IMR-90 (cell line): ENCODE data around the gene KIF4B. TPM values are rescaled to one million over a fixed set of nuclear protein-coding genes. Genes with fewer than 3 reads are reported as not detected.
"Not testable (repeated sequence)": the region's sequence is repeated elsewhere in the genome, so short reads cannot be mapped to it uniquely, and the experiment has no call there.

ENCODE experiments used
- ATAC-seq: fragments of 200-7000 bp; cut with Tn5 transposase; 2 replicates; pipeline ENCODE4 v1.9.1; 2020; ENCODE audit warnings: low read depth, mild to moderate bottlenecking, moderate library complexity
- BruUV-seq: library from RNA; stranded (reverse); fragments of 400-500 nt; replicated peaks from 2 replicates; lab custom pipeline; 2021; lab: Mats Ljungman, UMichigan
- CTCF ChIA-PET: fragments of 300-600 bp; formaldehyde crosslinking; extraction: SDS; loops from one replicate; lab custom pipeline; 2021; ENCODE audit warnings: antibody characterized with exemption; lab: Yijun Ruan, JAX
- POLR2A ChIA-PET: fragments of 300-600 bp; sonication (Branson Sonifier 250); formaldehyde crosslinking; loops from one replicate; lab custom pipeline; 2022; ENCODE audit warnings: antibody characterized with exemption; ENCODE audit not compliant: unreplicated experiment; lab: Charles Lee
- DNase-seq: peaks from one replicate; pipeline ENCODE4 v3.0.0; 2013
- H2AFZ ChIP-seq: replicated peaks from 2 replicates; pipeline ENCODE3; 2013; ENCODE audit warnings: low read length, mild to moderate bottlenecking; ENCODE audit not compliant: poor library complexity
- H2AK5ac ChIP-seq: 2 replicates; pipeline ENCODE4 v1.6.1; 2013; ENCODE audit warnings: low read depth, low read length, inconsistent platforms
- H2AK9ac ChIP-seq: replicated peaks from 2 replicates; pipeline ENCODE3; 2013; ENCODE audit warnings: mild to moderate bottlenecking, low read depth, low read length, moderate library complexity; ENCODE audit not compliant: poor library complexity
- H2BK120ac ChIP-seq: 2 replicates; pipeline ENCODE4 v1.6.1; 2013; ENCODE audit warnings: low read depth, low read length, inconsistent platforms
- H2BK15ac ChIP-seq: 3 replicates; pipeline ENCODE4 v1.6.1; 2013; ENCODE audit warnings: low read depth, low read length, inconsistent platforms
- H2BK20ac ChIP-seq: 2 replicates; pipeline ENCODE4 v1.6.1; 2013; ENCODE audit warnings: low read depth, mild to moderate bottlenecking, inconsistent platforms, low read length, moderate library complexity
- H2BK5ac ChIP-seq: 2 replicates; pipeline ENCODE4 v1.6.1; 2013; ENCODE audit warnings: mild to moderate bottlenecking, low read depth, low read length, inconsistent platforms; ENCODE audit not compliant: poor library complexity, severe bottlenecking
- H3K14ac ChIP-seq: replicated peaks from 2 replicates; pipeline ENCODE4 v1.6.1; 2013; ENCODE audit warnings: low read depth, low read length, inconsistent platforms
- H3K18ac ChIP-seq: 2 replicates; pipeline ENCODE4 v1.6.1; 2013; ENCODE audit warnings: low read depth, low read length, control low read depth
- H3K23ac ChIP-seq: 2 replicates; pipeline ENCODE4 v1.6.1; 2013; ENCODE audit warnings: low read depth, low read length, inconsistent platforms
- H3K27ac ChIP-seq: 2 replicates; pipeline ENCODE4 v1.5.1; 2013; ENCODE audit warnings: mild to moderate bottlenecking, control low read depth, low read length; ENCODE audit not compliant: insufficient read depth
- H3K27me3 ChIP-seq: 2 replicates; pipeline ENCODE4 v1.6.1; 2013; ENCODE audit warnings: low read length; ENCODE audit not compliant: control insufficient read depth, insufficient read depth
- H3K36me3 ChIP-seq: 2 replicates; pipeline ENCODE4 v1.6.1; 2013; ENCODE audit warnings: low read length, mixed read lengths; ENCODE audit not compliant: control insufficient read depth, insufficient read depth
- H3K4ac ChIP-seq: 2 replicates; pipeline ENCODE4 v1.6.1; 2013; ENCODE audit warnings: low read depth, low read length, inconsistent platforms
- H3K4me1 ChIP-seq: 2 replicates; pipeline ENCODE4 v1.6.1; 2013; ENCODE audit warnings: low read length, mixed read lengths; ENCODE audit not compliant: control insufficient read depth, insufficient read depth
- H3K4me2 ChIP-seq: 2 replicates; pipeline ENCODE4 v1.6.1; 2013; ENCODE audit warnings: low read depth, mild to moderate bottlenecking, control low read depth, low read length, moderate library complexity
- H3K4me3 ChIP-seq: 2 replicates; pipeline ENCODE4 v1.5.1; 2013; ENCODE audit warnings: low read depth, mild to moderate bottlenecking, control low read depth, low read length, moderate library complexity; ENCODE audit not compliant: insufficient read depth
- H3K56ac ChIP-seq: 2 replicates; pipeline ENCODE4 v1.6.1; 2013; ENCODE audit warnings: low read length, inconsistent platforms; ENCODE audit not compliant: insufficient read depth; ENCODE audit errors: extremely low read depth
- H3K79me1 ChIP-seq, 2 experiments: 2 replicates each; pipeline ENCODE4 v1.6.1; 2013; ENCODE audit warnings: low read length in 2 of 2, inconsistent platforms in 1 of 2, low read depth in 1 of 2
- H3K9ac ChIP-seq: 2 replicates; pipeline ENCODE4 v1.6.1; 2013; ENCODE audit warnings: low read depth, low read length, control low read depth
- H3K9me1 ChIP-seq: 2 replicates; pipeline ENCODE4 v1.6.1; 2013; ENCODE audit warnings: low read length, inconsistent platforms; ENCODE audit not compliant: insufficient read depth
- H3K9me3 ChIP-seq: 2 replicates; pipeline ENCODE4 v1.6.1; 2013; ENCODE audit warnings: low read length; ENCODE audit not compliant: control insufficient read depth, insufficient read depth
- H4K20me1 ChIP-seq: 2 replicates; pipeline ENCODE4 v1.6.1; 2013; ENCODE audit warnings: low read length, inconsistent platforms; ENCODE audit not compliant: insufficient read depth
- H4K5ac ChIP-seq: 2 replicates; pipeline ENCODE4 v1.6.1; 2013; ENCODE audit warnings: mild to moderate bottlenecking, low read depth, low read length, control low read depth
- H4K8ac ChIP-seq, 2 experiments: 2 replicates each; pipeline ENCODE4 v1.6.1; 2013; ENCODE audit warnings: low read depth in 2 of 2, low read length in 2 of 2, control low read depth in 1 of 2, inconsistent platforms in 1 of 2
- H4K91ac ChIP-seq: 2 replicates; pipeline ENCODE4 v1.6.1; 2013; ENCODE audit warnings: low read depth, low read length, inconsistent platforms; ENCODE audit not compliant: insufficient read depth
- WGBS, 2 experiments: methylation state at CpG; one replicate each; pipeline versions ENCODE4 v1.1.5 to v1.1.7; 2013; ENCODE audit warnings: missing lambda C conversion rate in 2 of 2; ENCODE audit not compliant: insufficient read length in 1 of 2; ENCODE audit errors: extremely low coverage in 2 of 2; 5-methylcytosine and 5-hydroxymethylcytosine counted together
- dilution Hi-C: fragments of 300-500 bp; cut with HindIII; formaldehyde crosslinking; loops from one replicate; pipeline ENCODE4 v1.14.3; 2018; ENCODE audit warnings: low sequenced_read_pairs; ENCODE audit not compliant: unreplicated experiment
- in situ Hi-C: fragments of 300-500 bp; cut with MboI; formaldehyde crosslinking; loops from 3 replicates; pipeline ENCODE4 v1.14.3; 2019; ENCODE audit warnings: low sequenced_read_pairs, inconsistent platforms, mixed read lengths
- intact Hi-C: fragments of 100-400 bp; cut with micrococcal nuclease; formaldehyde crosslinking; loops from 2 replicates; pipeline ENCODE4 v1.10.0; 2022
- polyA plus RNA-seq, 3 experiments: library from polyadenylated mRNA; depleted of rRNA; stranded (reverse); fragments of >200 nt; gene quantifications; 2 replicates each; pipeline ENCODE4 v1.2.3, GENCODE V29; 2012; ENCODE audit warnings: low replicate concordance in 1 of 3
- total RNA-seq: library from RNA; depleted of rRNA; stranded (reverse); fragments of >200 nt; gene quantifications from 2 replicates; pipeline ENCODE4 v1.2.3, GENCODE V29; 2012

The KIF4B gene
- total and polyA plus RNA-seq, 2 of the 4 experiments (the other 2 are of a cell fraction) = under 0.01 to 0.03 TPM

DNA sequence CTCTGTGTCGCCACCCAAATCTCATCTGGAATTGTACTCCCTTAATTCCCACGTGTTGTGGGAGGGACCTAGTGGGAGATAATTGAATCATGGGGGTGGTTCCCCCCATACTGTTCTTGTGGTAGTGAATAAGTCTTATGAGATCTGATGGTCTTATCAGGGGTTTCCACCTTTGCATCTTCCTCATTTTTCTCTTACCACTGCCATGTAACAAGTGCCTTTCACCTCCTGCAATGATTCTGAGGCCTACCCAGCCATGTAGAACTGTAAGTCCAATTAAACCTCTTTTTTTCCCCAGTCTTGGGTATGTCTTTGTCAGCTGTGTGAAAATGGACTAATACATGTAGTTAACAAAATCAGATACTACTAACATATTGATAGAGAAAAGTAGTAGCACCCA is 35.3 kb upstream of the KIF4B start:
- DNase-seq, H3K18ac ChIP-seq, H2AFZ ChIP-seq, H3K4ac ChIP-seq, H4K5ac ChIP-seq, H3K36me3 ChIP-seq, H2AK5ac ChIP-seq, H4K20me1 ChIP-seq, H2BK5ac ChIP-seq, H3K9me3 ChIP-seq, H3K56ac ChIP-seq, H4K91ac ChIP-seq, H4K8ac ChIP-seq, H3K9me1 ChIP-seq, H3K27ac ChIP-seq, ATAC-seq, H3K27me3 ChIP-seq, POLR2A ChIA-PET, CTCF ChIA-PET, H3K14ac ChIP-seq, H2BK15ac ChIP-seq, H3K23ac ChIP-seq, H3K79me1 ChIP-seq, BruUV-seq, H3K4me1 ChIP-seq, H3K4me2 ChIP-seq, H3K4me3 ChIP-seq, H2AK9ac ChIP-seq, H3K9ac ChIP-seq, H2BK20ac ChIP-seq, dilution Hi-C loops, H2BK120ac ChIP-seq: not testable (repeated sequence)
- WGBS, 2 experiments = no CpG with 5 or more reads among the region's 2 CpGs
- intact Hi-C loops (loop anchor here (10.0 kb wide), 1 partner anchor 1847 kb away; no protein-coding TSS in a partner anchor), in situ Hi-C loops (loop anchor here (10.0 kb wide), 1 partner anchor 1847 kb away; no protein-coding TSS in a partner anchor)
